Fibroblast of villous mesenchyme (primary cell): ENCODE measurements around the gene GET4. TPM values are rescaled to one million over a fixed set of nuclear protein-coding genes. Genes with fewer than 3 reads are reported as not detected.

Experiments used
- DNase-seq: peaks from one replicate; pipeline ENCODE4 v3.0.0-alpha.2; 2010; ENCODE audit warnings: low read depth
- H3K4me3 ChIP-seq: 2 replicates; pipeline ENCODE4 v1.5.1; 2011; ENCODE audit warnings: low read depth, mild to moderate bottlenecking, low read length
- total RNA-seq: library from RNA; depleted of rRNA; stranded (reverse); fragments of >200 nt; gene quantifications from 2 replicates; pipeline ENCODE4 v1.2.3, GENCODE V29; 2012
- TF ChIP-seq, protein P1 (sequence below): IDR thresholded peaks from 2 replicates; pipeline ENCODE4 v1.5.1; 2012; ENCODE audit warnings: low read depth, mild to moderate bottlenecking, low read length; ENCODE audit not compliant: insufficient read depth

Gene GET4
- total RNA-seq, 1 donor = 15.1 TPM

- no peak for DNase-seq
- H3K4me3 ChIP-seq = no peak overlapping the region
- TF ChIP-seq, protein P1, sequence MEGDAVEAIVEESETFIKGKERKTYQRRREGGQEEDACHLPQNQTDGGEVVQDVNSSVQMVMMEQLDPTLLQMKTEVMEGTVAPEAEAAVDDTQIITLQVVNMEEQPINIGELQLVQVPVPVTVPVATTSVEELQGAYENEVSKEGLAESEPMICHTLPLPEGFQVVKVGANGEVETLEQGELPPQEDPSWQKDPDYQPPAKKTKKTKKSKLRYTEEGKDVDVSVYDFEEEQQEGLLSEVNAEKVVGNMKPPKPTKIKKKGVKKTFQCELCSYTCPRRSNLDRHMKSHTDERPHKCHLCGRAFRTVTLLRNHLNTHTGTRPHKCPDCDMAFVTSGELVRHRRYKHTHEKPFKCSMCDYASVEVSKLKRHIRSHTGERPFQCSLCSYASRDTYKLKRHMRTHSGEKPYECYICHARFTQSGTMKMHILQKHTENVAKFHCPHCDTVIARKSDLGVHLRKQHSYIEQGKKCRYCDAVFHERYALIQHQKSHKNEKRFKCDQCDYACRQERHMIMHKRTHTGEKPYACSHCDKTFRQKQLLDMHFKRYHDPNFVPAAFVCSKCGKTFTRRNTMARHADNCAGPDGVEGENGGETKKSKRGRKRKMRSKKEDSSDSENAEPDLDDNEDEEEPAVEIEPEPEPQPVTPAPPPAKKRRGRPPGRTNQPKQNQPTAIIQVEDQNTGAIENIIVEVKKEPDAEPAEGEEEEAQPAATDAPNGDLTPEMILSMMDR = no peak
These were observed 24.7 kb downstream of the GET4 start for GRCh38 chr7:901041-901387.

GRCh38 chr7:901388-902154 is 25.2 kb downstream of the GET4 start:
- H3K4me3 ChIP-seq = no peak overlapping the region
- TF ChIP-seq, protein P1 = no peak
- peak; percentile 94 for DNase-seq

- DNase-seq = no peak
- TF ChIP-seq, protein P1 = no peak
- H3K4me3 ChIP-seq = no peak overlapping the region
These were observed 26.6 kb downstream of the GET4 start for GRCh38 chr7:902996-903395.

DNA sequence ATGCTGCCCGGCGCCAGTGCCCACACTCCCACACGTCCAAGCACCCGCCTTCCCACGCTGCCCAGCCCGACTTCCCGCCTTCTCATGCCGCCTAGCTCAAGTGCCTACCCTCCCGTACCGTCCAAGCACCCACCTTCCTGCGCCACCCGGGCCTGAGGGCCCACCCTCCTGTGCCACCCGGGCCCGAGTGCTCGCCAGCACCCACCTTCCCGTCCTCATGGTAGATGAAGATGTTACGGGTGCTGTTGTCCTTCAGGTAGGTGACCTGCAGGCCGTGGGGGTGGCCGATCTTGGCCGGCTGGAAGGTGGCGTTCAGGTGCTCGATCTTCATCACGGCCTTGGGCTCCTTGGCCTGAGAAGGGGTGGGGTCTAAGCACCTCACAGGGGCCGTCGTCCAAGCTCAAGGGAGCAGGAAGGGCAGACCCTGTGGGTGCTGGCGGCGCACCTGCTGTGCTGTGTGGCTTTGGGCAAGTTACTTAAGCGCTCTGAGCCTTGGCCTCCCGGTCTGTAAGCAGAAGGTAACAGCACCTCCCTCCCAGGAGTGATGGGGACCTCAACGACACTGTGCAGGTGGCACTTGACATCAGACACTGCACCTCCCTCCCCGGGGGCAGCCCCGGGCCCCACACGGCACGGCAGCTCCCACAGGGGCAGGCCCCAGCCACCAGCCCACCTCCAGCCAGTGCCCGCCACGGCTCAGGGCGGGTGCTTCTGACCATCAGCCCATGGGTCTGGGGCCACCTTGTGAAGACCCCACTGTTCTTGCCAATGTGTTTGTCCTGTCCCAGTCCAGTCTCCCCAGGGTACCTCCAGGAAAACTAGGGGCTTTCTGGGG is 27.8 kb downstream of the GET4 start:
- no peak for DNase-seq

DNA sequence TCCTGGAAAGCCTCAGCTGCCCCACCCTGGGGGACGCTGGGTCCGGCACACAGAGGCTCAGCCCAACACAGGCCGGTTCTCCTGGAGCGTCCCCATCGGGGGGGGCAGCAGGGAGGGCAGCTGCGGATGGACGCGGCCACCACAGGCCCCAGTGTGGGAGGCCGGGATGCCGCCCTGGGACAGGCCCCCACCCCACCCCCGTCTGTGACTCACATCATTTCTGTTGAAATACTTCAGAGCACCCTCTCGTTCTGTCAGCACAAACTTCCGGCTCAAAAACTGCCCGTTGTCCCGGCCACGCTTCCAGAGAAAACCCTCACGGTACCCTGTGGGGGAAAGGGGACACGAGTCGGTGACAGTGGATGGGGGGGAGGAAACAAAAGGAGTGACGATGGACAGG is 28.5 kb downstream of the GET4 start:
- H3K4me3 ChIP-seq = peak overlapping the region; percentile 40
- TF ChIP-seq, protein P1 = no peak
- peak; percentile 73 for DNase-seq

More for the DNA sequence above, 27.8 kb downstream of the GET4 start:
- TF ChIP-seq, protein P1 = no peak
- H3K4me3 ChIP-seq = peak overlapping the region; percentile 40

- no peak overlapping the region for H3K4me3 ChIP-seq
- no peak for DNase-seq
- TF ChIP-seq, protein P1 = no peak
These were observed 30.4 kb downstream of the GET4 start for GRCh38 chr7:906776-907157.
